SK-N-MC (cell line): ENCODE data around the gene LSM3.

Experiments used
- EZH2 ChIP-seq: fragments of 200-600 bp; sonication (generic); IDR thresholded peaks from one replicate; pipeline ENCODE4 v1.6.1; 2017; ENCODE audit warnings: antibody characterized with exemption
- POLR2AphosphoS5 ChIP-seq: IDR thresholded peaks from 2 replicates; pipeline ENCODE4 v1.6.1; 2012; ENCODE audit warnings: mild to moderate bottlenecking, low read depth, low read length, borderline replicate concordance

DNA sequence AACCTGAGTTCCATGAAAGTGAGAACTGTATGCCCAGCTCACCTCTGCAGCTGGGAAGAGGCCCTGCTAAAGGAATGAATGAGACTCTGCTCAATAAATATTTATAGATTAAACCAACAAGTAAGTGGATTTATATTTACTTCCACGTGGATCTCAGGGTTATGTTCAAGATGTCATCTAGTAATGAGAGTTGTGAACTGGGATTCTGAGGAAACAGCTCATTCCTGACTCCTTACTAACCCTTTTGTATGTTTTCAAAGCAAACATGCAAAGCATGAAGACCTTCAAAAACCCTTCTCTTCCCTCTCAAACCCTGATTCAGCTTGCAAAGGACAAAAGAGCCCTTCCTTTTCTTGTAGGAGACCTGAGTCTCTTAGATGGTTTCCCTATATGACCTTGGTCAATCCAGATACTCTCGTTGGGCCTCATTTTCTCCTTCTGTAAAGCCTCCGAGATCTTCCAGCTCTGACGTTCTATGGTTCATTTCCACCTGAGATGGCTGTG, 53.4 kb downstream of the LSM3 start:
- TF ChIP-seq EZH2 (no peak), POLR2AphosphoS5 (no peak)
